Right hindlimb (tissue), 1 donor: ENCODE data around the gene TTC34.

Source experiments
- DNase-seq: peaks from one replicate; pipeline ENCODE4 v3.0.0-alpha.2; 2018

Gene TTC34

DNA sequence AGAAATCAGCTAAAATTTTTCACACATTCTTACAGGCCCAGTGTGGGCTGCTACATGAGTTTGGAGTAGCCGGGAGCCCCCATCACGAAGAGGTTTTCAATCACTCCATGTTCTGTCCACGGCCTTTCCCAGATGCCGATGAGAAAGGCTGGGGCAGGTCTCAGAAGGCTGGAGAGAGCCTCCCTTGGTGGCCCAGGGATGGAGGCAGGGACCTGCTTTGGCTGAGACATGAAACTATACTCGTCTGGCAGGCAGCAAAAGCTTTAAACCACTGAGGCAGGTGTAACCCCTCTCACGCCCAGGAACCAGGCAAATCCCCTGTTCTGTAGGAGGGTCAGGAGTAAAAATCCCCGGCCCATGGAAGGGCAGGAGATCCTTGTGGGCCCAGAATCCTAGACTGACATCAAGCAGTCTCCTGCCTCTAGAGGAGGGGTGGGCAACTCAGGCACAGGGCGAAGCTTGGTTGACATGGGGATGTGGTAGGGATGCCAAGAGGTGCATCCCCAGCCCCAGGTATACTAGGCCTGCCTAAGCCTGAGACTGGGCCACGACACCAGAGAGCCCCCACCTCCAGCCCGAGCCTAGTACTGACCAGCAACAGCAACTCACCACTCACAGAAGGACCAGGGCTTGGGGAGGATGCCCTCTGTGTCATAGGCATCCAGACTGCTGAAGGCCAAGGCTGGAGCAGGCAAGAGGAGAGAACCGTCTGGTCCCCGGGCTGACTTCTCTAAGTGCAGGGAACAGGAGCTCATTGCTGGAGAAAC lies 177.7 kb downstream of the TTC34 start:
- DNase-seq, result no peak

- no peak for DNase-seq
Observed at GRCh38 chr1:2617971-2618470, 183.5 kb downstream of the TTC34 start.

DNA sequence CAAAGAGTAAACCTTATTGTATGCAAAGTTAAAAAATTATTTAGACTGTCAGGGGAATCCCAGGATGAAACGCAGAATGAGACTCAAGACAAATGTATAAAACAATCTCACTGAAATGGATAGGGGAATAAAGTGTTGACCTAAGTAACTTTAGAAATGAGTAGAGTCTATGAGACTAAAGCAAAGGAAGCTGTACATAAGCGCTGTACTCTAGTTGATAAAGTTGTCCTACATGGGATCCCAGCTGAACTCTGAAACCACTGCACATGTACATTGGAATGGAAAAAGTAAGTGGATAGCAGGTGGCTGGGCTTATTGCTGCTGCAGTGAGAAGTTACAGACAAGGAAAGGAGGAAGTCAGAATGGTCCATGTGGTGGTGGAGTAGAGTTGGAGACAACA lies 187.3 kb downstream of the TTC34 start:
- DNase-seq, result no peak

DNA sequence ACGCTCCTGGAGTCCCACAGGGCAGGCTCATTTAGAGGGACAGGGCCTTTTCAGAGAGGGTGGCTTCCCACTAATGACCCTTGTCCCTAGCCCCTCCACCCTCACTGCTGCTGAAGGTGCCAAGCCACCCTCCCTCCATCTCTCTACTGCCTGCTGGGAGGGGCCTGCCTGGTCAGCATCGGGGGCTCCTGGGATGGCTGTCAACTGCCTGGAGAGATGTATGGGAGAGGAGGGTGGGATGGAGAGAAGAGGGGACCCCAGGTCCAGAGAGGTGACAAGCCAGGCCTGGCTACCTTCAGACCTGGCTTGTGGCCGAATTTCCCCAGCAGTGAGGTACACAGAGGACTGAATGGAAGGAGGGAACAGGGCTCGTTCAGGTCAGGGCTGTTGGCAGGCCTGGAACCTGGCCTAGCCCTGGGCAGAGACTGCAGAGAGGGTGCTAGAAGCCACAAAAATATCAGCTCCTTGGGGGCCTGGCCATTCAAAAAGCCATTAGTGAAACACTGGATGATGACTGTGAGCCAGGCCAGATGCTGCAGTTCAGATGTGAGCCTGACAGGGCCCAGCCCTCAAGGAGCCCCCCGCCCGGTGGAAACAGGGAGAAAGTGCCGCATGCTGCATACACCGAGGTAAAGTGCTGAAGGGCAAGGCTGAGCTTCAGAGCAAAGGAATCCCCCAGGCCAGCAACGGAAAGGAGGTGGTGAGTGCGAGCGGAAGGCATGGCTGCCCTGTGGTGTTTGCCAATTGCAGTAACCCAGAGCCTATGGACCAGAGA lies 188.7 kb downstream of the TTC34 start:
- no peak for DNase-seq

DNA sequence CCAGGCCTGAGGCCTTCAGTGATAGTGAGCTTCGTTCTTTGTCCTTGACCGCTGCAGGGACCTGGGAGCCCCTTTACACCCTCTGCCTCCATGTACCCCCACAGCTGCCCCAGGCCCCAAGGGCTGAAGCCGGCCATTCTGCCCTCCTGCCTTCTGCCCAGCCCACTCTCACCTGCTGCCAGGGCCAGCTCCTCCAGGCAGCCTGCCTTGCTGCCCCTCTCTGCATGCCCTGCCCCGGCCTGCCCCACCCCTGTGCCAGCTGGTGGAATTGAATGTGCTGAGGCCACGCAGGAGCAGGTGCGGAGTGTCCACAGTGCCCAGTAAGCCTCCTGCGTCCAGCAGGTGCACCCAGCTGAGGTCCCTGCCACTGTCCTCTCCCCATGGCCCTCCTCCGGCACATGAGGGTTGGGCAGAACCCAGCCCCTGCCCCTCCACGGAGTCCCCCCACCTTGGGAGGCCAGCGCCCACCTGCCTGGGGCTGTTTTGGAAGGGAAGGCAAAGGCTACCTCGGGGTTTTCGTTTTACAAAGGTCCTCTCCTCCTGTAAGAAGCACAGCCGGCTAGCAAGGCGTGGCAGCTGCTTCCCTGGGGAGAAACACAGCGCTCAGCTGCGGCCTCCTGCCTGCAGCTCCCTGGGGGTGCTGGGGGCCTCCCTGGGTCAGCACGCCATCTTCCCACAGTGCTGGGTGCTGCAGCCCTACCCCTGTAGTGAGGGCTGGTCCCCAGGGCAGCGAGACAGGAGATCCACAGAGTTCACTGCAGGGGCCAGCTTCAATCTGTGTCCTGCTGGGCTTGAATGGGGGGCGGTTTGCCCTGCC lies 189.7 kb downstream of the TTC34 start:
- no peak for DNase-seq

- peak; percentile 63 for DNase-seq
Observed at GRCh38 chr1:2611031-2611501, 190.4 kb downstream of the TTC34 start.

- DNase-seq, result no peak
Observed at GRCh38 chr1:2610036-2610959, 191.2 kb downstream of the TTC34 start.

GRCh38 chr1:2609319-2610035 lies 192.0 kb downstream of the TTC34 start:
- DNase-seq, result no peak

DNA sequence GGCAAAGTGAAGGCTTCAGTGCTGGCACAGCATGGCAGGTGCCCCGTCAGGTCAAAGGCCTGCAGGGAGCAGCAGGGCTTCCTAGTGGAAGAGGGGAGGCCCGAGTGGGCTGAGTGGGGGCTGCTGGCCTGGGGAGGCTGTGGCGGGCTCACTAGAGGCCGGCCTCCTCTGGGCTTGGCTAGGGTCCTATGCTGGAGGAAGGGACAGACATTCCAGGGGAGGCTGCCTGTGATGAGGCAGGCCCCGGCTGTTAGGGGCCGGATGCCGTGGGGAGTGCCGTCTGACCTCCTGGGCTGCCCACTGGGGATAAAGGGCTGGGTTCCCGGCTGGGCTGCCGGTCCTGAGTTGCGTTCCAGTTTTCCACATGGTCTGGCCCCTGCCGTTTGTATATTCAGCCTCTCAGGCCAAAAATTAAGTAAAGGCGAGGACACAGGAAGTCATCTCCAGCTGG lies 193.8 kb downstream of the TTC34 start:
- peak; percentile 71 for DNase-seq

GRCh38 chr1:2606881-2607621 lies 194.4 kb downstream of the TTC34 start:
- no peak for DNase-seq

GRCh38 chr1:2606396-2606880 lies 195.1 kb downstream of the TTC34 start:
- no peak for DNase-seq

DNA sequence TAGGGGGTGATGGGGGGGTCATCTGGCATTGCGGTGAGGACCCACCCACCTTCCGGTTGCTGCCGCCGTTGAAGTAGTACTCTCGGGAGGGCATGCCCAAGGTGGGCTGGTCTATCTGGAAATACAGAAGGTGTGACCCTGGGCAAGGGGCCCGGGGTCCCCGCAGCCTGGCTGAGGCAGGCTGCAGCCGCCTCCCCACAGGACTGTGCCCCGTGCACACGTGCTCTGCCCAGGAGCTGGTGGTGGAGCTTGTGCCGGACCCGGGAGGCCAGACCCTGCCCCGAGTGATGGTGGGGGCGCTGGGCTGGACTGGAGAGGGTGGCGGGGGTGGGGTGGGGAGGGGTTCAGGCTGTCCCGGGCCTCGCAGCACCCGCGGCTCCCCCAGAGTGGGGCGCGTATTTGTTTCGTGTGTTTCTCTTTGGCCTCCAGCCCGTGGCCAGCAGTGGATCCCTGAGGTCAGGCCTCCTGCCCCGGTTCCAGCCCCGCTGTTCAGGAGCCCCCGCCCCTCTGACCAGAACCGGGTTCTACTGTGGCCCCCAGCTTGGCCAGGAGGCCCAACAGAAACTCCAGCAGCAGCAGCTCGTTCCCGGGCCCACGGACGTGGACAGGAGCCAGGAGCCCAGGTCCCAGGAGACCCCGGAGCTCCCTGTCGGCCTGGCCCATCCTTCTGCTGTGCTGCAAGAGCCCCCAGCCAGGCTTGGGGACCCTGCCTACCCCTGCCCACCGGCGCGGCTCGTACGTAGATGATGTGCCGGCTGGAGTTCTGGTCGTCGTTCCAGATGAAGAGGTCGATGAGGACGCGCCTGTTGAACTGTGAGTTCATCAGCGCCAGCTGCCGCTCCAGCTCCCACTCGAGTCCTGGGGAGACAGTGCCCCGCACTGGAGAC lies 195.7 kb downstream of the TTC34 start:
- DNase-seq, result no peak

GRCh38 chr1:2604844-2605508 lies 196.5 kb downstream of the TTC34 start:
- no peak for DNase-seq

- DNase-seq, result no peak
Observed at GRCh38 chr1:2604156-2604843, 197.2 kb downstream of the TTC34 start.

DNA sequence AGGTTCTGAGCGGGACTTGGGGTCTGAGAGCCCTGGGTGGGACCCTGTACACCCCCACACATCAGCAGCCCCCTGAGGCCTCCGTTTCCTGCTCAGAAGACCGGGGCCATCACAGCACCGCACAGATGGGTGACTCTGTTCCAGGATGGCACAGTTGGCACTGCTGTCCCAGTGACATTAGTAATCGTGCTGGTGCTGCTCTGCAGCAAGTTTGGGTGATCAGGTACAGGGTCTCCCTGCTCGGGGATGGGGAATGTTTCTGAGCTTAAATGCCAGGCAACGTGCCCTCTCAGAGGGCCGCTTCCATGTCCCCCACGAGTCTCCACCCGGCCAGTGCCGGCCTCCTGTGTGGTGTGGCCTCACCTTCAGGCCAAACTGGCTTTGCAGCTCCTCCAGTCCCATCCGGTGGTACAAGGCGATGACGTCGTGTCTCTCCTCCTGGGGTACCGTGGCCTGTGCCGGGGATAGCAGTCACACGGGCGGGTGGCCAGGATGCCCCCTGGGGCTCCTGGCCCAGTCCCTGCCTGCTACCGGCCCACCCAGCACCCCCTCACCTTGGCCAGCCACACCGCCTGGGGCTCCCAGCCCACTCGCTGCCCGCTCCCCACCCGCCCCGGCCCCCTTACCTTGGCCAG lies 197.9 kb downstream of the TTC34 start:
- DNase-seq, result no peak

DNA sequence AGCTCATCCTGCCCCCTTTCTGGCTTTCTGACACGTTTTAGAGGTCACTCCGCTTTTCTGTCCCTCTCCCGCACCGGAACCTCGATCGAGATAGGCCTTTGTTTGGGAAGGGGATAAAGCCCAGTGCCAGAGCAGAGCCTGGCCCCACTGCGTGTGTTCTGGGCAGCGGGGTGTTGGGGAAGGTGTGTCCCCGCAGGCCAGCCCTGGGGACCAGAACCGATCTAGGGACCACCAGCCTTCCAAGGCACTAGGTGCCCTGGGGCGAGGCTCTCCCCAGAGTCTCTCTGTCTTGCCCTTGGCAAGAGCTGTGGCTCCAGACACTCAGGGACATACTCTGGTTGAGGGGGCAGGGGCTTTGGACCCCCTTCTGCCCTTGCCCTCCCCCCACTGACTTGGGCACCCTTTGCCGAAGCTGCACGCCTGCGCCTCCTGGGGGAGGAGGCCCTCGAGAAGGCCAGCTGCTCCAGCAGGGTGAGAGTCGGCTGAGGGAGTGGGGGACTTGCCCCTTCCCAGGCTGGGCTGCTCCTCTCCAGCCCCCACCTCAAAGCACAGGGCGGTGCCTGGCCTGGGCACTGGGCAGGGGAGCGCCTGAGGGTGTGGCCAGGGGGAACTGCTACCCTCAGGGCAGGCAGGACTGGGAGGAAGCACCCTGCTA lies 198.5 kb downstream of the TTC34 start:
- no peak for DNase-seq

DNA sequence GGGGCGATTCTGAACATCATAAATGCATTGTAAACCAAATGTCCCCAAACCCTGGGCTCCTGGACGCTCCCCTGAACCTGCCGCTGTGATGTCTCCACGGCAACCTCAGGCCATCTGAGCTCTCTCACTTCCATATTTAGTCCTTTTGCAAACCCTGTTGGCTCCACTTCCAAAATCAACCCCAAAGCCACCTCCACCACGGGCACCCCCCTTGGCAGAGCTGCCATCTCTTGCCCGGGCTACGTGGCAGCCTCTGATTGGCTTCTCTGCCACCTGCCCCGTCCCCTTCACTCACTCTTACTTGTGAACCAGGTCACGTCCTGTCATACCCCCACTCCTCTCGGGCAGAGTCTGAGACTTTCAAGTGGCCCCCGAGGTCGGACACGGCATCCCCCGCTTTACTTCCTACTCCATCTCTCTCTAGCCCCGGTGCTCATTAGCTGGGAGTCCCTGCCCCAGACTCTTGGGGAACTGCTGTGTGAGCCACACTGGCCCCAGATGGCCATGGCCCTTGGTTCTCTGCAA lies 199.1 kb downstream of the TTC34 start:
- no peak for DNase-seq
